H9 (cell line): Measurements from ENCODE around the gene GFPT2. TPM values are rescaled to one million over a fixed set of nuclear protein-coding genes. Genes with fewer than 3 reads are reported as not detected.

Source experiments
- DNase-seq: peaks from one replicate; pipeline ENCODE4 v3.0.0-alpha.2; 2017
- H2AFZ ChIP-seq: one replicate; pipeline ENCODE4 v1.6.1; 2013; ENCODE audit warnings: mild to moderate bottlenecking, low read length, control low read depth, moderate library complexity
- H2AK5ac ChIP-seq: 2 replicates; pipeline ENCODE4 v1.6.1; 2013; ENCODE audit warnings: low read length, control low read depth, mixed read lengths; ENCODE audit not compliant: insufficient read length
- H2BK120ac ChIP-seq: one replicate; pipeline ENCODE4 v1.6.1; 2013; ENCODE audit warnings: low read depth, mild to moderate bottlenecking, low read length, control low read depth, inconsistent platforms; ENCODE audit not compliant: poor library complexity, severe bottlenecking
- H2BK12ac ChIP-seq: 2 replicates; pipeline ENCODE4 v1.6.1; 2013; ENCODE audit warnings: low read length, control low read depth, mixed read lengths, low read depth; ENCODE audit not compliant: insufficient read length
- H2BK15ac ChIP-seq: 2 replicates; pipeline ENCODE4 v1.6.1; 2013; ENCODE audit warnings: low read depth, low read length, control low read depth
- H2BK20ac ChIP-seq: one replicate; pipeline ENCODE4 v1.6.1; 2013; ENCODE audit warnings: low read depth, mild to moderate bottlenecking, low read length, control low read depth, inconsistent platforms; ENCODE audit not compliant: poor library complexity, severe bottlenecking
- H2BK5ac ChIP-seq: 2 replicates; pipeline ENCODE4 v1.6.1; 2013; ENCODE audit warnings: low read length, control low read depth, mixed read lengths; ENCODE audit not compliant: insufficient read length
- H3K14ac ChIP-seq: 2 replicates; pipeline ENCODE4 v1.6.1; 2013; ENCODE audit warnings: low read length, control low read depth; ENCODE audit not compliant: insufficient read depth
- H3K18ac ChIP-seq: 2 replicates; pipeline ENCODE4 v1.6.1; 2013; ENCODE audit warnings: low read depth, mild to moderate bottlenecking, mixed read lengths, low read length, control low read depth; ENCODE audit not compliant: insufficient read length
- H3K23ac ChIP-seq: 2 replicates; pipeline ENCODE4 v1.6.1; 2013; ENCODE audit warnings: low read length, control low read depth, mixed read lengths, low read depth; ENCODE audit not compliant: insufficient read length
- H3K23me2 ChIP-seq: 2 replicates; pipeline ENCODE4 v1.6.1; 2013; ENCODE audit warnings: low read depth, mild to moderate bottlenecking, mixed read lengths, low read length, control low read depth; ENCODE audit not compliant: insufficient read length, poor library complexity, severe bottlenecking
- H3K27ac ChIP-seq: 2 replicates; pipeline ENCODE4 v1.5.1; 2013; ENCODE audit warnings: low read length, control low read depth, mixed read lengths, low read depth; ENCODE audit not compliant: insufficient read length
- H3K27me3 ChIP-seq: 2 replicates; pipeline ENCODE4 v1.6.1; 2013; ENCODE audit warnings: low read length, control low read depth, inconsistent platforms; ENCODE audit not compliant: insufficient read depth
- H3K4ac ChIP-seq: 2 replicates; pipeline ENCODE4 v1.6.1; 2013; ENCODE audit warnings: low read depth, mild to moderate bottlenecking, control low read depth, inconsistent platforms, low read length, moderate library complexity
- H3K4me1 ChIP-seq: 2 replicates; pipeline ENCODE4 v1.6.1; 2013; ENCODE audit warnings: low read length, control low read depth, inconsistent platforms; ENCODE audit not compliant: insufficient read depth
- H3K4me2 ChIP-seq: 2 replicates; pipeline ENCODE4 v1.6.1; 2013; ENCODE audit warnings: low read length, control low read depth, mixed read lengths; ENCODE audit not compliant: insufficient read length, insufficient read depth
- H3K56ac ChIP-seq: 2 replicates; pipeline ENCODE4 v1.6.1; 2013; ENCODE audit warnings: low read depth, mild to moderate bottlenecking, mixed read lengths, low read length, control low read depth; ENCODE audit not compliant: insufficient read length
- H3K79me1 ChIP-seq: 2 replicates; pipeline ENCODE4 v1.6.1; 2013; ENCODE audit warnings: low read depth, mild to moderate bottlenecking, moderate library complexity, low read length, control low read depth, inconsistent platforms; ENCODE audit not compliant: insufficient read depth, poor library complexity, severe bottlenecking
- H3K79me2 ChIP-seq: 2 replicates; pipeline ENCODE4 v1.6.1; 2013; ENCODE audit warnings: low read length, control low read depth, inconsistent platforms; ENCODE audit not compliant: insufficient read depth
- H3K9ac ChIP-seq: 2 replicates; pipeline ENCODE4 v1.6.1; 2013; ENCODE audit warnings: low read length, control low read depth, mixed read lengths; ENCODE audit not compliant: insufficient read length; ENCODE audit errors: extremely low read depth
- H3K9me3 ChIP-seq: one replicate; pipeline ENCODE4 v1.6.1; 2013; ENCODE audit warnings: low read depth, low read length, inconsistent platforms; ENCODE audit not compliant: control insufficient read depth
- H3T11ph ChIP-seq: one replicate; pipeline ENCODE4 v1.6.1; 2013; ENCODE audit warnings: mild to moderate bottlenecking, low read length, control low read depth, inconsistent platforms
- H4K20me1 ChIP-seq: one replicate; pipeline ENCODE4 v1.6.1; 2013; ENCODE audit not compliant: control insufficient read depth, insufficient read length, insufficient read depth
- H4K5ac ChIP-seq: 2 replicates; pipeline ENCODE4 v1.6.1; 2013; ENCODE audit warnings: low read depth, mild to moderate bottlenecking, mixed read lengths, low read length, control low read depth; ENCODE audit not compliant: insufficient read length
- H4K8ac ChIP-seq: replicated peaks from 2 replicates; pipeline ENCODE4 v1.6.1; 2013; ENCODE audit warnings: low read length, control low read depth, mixed read lengths, low read depth; ENCODE audit not compliant: insufficient read length
- H4K91ac ChIP-seq: 2 replicates; pipeline ENCODE4 v1.6.1; 2013; ENCODE audit warnings: low read depth, mild to moderate bottlenecking, moderate library complexity, mixed read lengths, low read length, control low read depth; ENCODE audit not compliant: insufficient read length
- H3K27ac Mint-ChIP-seq, 3 experiments: 2 replicates in 2 of 3; 3 replicates in 1 of 3; pipeline ENCODE4 v1.8.0; 2020 to 2021; ENCODE audit warnings: mixed read lengths in 3 of 3, mild to moderate bottlenecking in 1 of 3, moderate library complexity in 1 of 3
- H3K27me3 Mint-ChIP-seq: 2 replicates; pipeline ENCODE4 v1.8.0; 2021; ENCODE audit warnings: low read depth, mild to moderate bottlenecking, moderate library complexity, mixed read lengths
- H3K36me3 Mint-ChIP-seq, 3 experiments: 2 replicates in 2 of 3; 3 replicates in 1 of 3; pipeline ENCODE4 v1.8.0; 2020 to 2021; ENCODE audit warnings: low read depth in 3 of 3, mixed read lengths in 3 of 3; ENCODE audit not compliant: insufficient read depth in 1 of 3
- H3K4me1 Mint-ChIP-seq, 2 experiments: 2 replicates each; pipeline ENCODE4 v1.8.0; 2020; ENCODE audit warnings: mixed read lengths in 2 of 2
- H3K4me3 Mint-ChIP-seq, 2 experiments: 2 replicates in 1 of 2; 3 replicates in 1 of 2; pipeline ENCODE4 v1.8.0; 2020 to 2021; ENCODE audit warnings: mild to moderate bottlenecking in 2 of 2, mixed read lengths in 2 of 2, moderate library complexity in 1 of 2
- H3K9me3 Mint-ChIP-seq, 2 experiments: 2 replicates in 1 of 2; 3 replicates in 1 of 2; pipeline ENCODE4 v1.8.0; 2020; ENCODE audit warnings: mild to moderate bottlenecking in 2 of 2, mixed read lengths in 2 of 2, moderate library complexity in 1 of 2
- WGBS: extraction: QIAGEN DNeasy Blood & Tissue Kit; methylation state at CpG from one replicate; pipeline ENCODE4 v1.1.7; 2013; ENCODE audit warnings: missing lambda C conversion rate, low lambda C conversion rate, mixed read lengths; ENCODE audit not compliant: insufficient read length; ENCODE audit errors: extremely low coverage; 5-methylcytosine and 5-hydroxymethylcytosine counted together
- total RNA-seq: library from RNA; stranded (reverse); gene quantifications from 2 replicates; pipeline ENCODE4 v1.2.1, GENCODE V29; 2021
- TF ChIP-seq, protein P1 (sequence below): fragments of 200-600 bp; sonication (generic); conservative IDR thresholded peaks from 3 replicates; pipeline ENCODE4 v1.8.0; 2021; ENCODE audit warnings: antibody characterized with exemption, mild to moderate bottlenecking

GFPT2 gene
- total RNA-seq, 1 experiment from 2014 or later = 89.8 TPM

DNA sequence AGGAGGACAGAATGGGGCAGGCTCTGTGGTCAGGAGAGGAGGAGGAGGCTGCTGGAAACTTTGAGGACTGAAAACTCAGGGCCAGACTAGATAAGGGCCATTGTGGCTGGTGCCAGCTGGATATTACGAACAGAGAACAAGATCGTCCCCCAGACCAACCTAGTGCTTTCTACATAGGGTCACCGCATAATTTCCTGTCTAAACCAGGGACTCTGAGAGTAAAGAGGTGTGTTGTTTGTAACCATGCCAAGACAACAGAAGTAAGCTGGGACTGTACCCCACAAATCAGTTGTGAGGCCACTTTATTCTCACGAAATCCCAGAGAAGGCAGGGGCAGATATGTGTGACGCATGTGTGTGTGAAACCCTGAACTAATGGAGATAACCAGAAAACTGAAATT is 20.3 kb upstream of the GFPT2 start:
- no peak overlapping the region for H2BK12ac ChIP-seq
- no peak overlapping the region for H2BK20ac ChIP-seq
- H3K9ac ChIP-seq = no peak overlapping the region
- no peaks in the 10 kb centered on the region for H3K23me2 ChIP-seq
- Mint-ChIP-seq H3K27me3 (no peaks in the 10 kb centered on the region), H3K4me3 (no peak overlapping the region), H3K36me3 (no peaks in the 10 kb centered on the region), H3K27ac (no peak overlapping the region), H3K4me1 (peaks cover 3 to 5% of the 10 kb centered on the region in 2 experiments; a peak in 1 of 4 replicates), H3K9me3 (no peaks in the 10 kb centered on the region)
- no peak overlapping the region for H2BK5ac ChIP-seq
- H3K23ac ChIP-seq = no peak overlapping the region
- no peak overlapping the region for H3K14ac ChIP-seq
- no peak overlapping the region for H4K5ac ChIP-seq
- H3K9me3 ChIP-seq = no peaks in the 10 kb centered on the region
- no peak overlapping the region for H4K91ac ChIP-seq
- H2BK120ac ChIP-seq = no peak overlapping the region
- H3K27ac ChIP-seq = no peak overlapping the region
- no peaks in the 10 kb centered on the region for H3K79me2 ChIP-seq
- no peaks in the 10 kb centered on the region for H3K79me1 ChIP-seq
- WGBS = no CpG with 5 or more reads among the region's 5 CpGs
- H3K4me2 ChIP-seq = no peak overlapping the region
- DNase-seq = no peak
- H2AK5ac ChIP-seq = no peak overlapping the region
- no peak overlapping the region for H3K56ac ChIP-seq
- H3K27me3 ChIP-seq = no peaks in the 10 kb centered on the region
- no peak overlapping the region for H4K8ac ChIP-seq
- H3K4me1 ChIP-seq = no peaks in the 10 kb centered on the region
- H2AFZ ChIP-seq = no peak overlapping the region
- no peaks in the 10 kb centered on the region for H4K20me1 ChIP-seq
- TF ChIP-seq, protein P1, sequence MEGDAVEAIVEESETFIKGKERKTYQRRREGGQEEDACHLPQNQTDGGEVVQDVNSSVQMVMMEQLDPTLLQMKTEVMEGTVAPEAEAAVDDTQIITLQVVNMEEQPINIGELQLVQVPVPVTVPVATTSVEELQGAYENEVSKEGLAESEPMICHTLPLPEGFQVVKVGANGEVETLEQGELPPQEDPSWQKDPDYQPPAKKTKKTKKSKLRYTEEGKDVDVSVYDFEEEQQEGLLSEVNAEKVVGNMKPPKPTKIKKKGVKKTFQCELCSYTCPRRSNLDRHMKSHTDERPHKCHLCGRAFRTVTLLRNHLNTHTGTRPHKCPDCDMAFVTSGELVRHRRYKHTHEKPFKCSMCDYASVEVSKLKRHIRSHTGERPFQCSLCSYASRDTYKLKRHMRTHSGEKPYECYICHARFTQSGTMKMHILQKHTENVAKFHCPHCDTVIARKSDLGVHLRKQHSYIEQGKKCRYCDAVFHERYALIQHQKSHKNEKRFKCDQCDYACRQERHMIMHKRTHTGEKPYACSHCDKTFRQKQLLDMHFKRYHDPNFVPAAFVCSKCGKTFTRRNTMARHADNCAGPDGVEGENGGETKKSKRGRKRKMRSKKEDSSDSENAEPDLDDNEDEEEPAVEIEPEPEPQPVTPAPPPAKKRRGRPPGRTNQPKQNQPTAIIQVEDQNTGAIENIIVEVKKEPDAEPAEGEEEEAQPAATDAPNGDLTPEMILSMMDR = no peak
- no peak overlapping the region for H2BK15ac ChIP-seq
- H3K18ac ChIP-seq = no peak overlapping the region
- no peak overlapping the region for H3T11ph ChIP-seq
- H3K4ac ChIP-seq = no peak overlapping the region
